Measurements from ENCODE around the gene LAMB2.

DNA sequence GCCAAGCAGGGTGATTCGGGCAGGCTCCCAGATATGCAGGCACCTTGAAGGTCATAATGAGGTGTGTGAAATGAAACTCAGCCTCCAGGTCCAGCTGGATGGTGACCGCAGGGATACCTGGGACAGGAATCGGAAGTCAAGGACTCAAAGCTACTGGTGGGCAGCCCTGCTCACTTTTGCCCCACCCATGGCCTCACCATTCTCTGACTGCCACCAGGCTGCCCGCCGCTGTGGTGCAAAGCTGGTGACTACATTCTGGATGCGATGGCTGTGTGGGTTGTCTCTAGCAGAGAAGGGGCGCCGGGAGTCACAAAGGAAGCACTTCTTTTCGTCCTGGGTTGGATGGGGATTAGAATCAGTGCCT, 795 bp downstream of the LAMB2 start:
- no peak for TF ChIP-seq POLR2AphosphoS5 (IDR thresholded peaks at IDR 0.05)
- TF ChIP-seq, protein P1, sequence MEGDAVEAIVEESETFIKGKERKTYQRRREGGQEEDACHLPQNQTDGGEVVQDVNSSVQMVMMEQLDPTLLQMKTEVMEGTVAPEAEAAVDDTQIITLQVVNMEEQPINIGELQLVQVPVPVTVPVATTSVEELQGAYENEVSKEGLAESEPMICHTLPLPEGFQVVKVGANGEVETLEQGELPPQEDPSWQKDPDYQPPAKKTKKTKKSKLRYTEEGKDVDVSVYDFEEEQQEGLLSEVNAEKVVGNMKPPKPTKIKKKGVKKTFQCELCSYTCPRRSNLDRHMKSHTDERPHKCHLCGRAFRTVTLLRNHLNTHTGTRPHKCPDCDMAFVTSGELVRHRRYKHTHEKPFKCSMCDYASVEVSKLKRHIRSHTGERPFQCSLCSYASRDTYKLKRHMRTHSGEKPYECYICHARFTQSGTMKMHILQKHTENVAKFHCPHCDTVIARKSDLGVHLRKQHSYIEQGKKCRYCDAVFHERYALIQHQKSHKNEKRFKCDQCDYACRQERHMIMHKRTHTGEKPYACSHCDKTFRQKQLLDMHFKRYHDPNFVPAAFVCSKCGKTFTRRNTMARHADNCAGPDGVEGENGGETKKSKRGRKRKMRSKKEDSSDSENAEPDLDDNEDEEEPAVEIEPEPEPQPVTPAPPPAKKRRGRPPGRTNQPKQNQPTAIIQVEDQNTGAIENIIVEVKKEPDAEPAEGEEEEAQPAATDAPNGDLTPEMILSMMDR (IDR thresholded peaks at IDR 0.05), result no peak
- no peak for TF ChIP-seq POLR2A (IDR thresholded peaks at IDR 0.05)
- TF ChIP-seq EP300 (IDR thresholded peaks at IDR 0.05), result no peak
